ENCODE data around the gene SOCS2.
"Not testable (repeated sequence)": the region's sequence is repeated elsewhere in the genome, so short reads cannot be mapped to it uniquely, and the experiment has no call there.

Gene SOCS2, protein sequence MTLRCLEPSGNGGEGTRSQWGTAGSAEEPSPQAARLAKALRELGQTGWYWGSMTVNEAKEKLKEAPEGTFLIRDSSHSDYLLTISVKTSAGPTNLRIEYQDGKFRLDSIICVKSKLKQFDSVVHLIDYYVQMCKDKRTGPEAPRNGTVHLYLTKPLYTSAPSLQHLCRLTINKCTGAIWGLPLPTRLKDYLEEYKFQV

DNA sequence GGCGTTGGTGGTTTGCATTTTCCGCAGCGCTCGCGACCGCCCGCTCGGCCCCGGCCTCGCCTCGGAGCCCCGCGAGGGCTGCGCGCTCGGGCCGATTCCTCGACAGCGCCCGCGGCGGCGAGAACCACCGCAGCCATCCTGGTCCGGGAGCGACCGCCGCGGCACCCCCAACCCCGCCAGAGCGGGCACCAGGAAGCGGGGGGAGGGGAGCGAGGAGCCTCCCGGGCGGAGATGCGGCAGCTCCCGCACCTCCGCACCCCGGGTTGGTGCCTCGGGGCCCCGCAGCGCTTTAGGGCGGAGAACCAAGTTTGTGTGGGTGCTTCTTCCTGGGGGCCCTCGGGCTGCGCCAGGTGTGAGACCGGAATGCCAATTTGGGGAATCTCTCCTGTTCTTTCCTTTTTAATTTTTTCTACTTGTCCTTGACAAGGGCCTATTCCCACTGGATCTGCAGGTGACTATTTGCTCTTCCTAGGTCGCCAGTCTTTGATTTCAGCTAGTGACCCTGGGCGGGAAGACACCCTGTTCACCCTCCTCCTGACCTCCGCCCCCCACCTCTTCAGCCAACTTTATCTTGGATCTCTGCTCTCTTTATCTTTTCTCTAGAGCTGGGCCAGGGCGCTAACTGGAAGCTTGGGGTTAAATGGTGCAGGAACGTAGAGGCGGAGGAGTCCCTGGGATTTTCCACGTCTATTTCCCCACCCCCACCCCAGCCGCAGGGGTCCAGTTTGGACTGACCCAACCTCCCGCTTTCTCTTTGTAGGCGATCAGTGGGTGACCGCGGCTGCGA lies at the start of gene SOCS2:
Gene SOCS2 (plus strand): TSS at position 751 of the 787 bp plus-strand sequence. CDS start 223 bp downstream, outside the sequence.
- no peak for DNase-seq (ENCODE audit: low read depth in 2 of 2)

- DNase-seq (ENCODE audit: low read depth in 2 of 2): no peak
Measured at GRCh38 chr12:93524386-93525133, 47.9 kb upstream of the SOCS2 start.

- no peak for DNase-seq (ENCODE audit: low read depth in 2 of 2)
Measured at GRCh38 chr12:93526786-93527428, 45.6 kb upstream of the SOCS2 start.

- no peak for DNase-seq (ENCODE audit: low read depth in 2 of 2)
Measured at GRCh38 chr12:93530358-93530757, 42.1 kb upstream of the SOCS2 start.

- no peak for DNase-seq (ENCODE audit: low read depth in 2 of 2)
Measured at GRCh38 chr12:93533310-93533709, 39.2 kb upstream of the SOCS2 start.

DNA sequence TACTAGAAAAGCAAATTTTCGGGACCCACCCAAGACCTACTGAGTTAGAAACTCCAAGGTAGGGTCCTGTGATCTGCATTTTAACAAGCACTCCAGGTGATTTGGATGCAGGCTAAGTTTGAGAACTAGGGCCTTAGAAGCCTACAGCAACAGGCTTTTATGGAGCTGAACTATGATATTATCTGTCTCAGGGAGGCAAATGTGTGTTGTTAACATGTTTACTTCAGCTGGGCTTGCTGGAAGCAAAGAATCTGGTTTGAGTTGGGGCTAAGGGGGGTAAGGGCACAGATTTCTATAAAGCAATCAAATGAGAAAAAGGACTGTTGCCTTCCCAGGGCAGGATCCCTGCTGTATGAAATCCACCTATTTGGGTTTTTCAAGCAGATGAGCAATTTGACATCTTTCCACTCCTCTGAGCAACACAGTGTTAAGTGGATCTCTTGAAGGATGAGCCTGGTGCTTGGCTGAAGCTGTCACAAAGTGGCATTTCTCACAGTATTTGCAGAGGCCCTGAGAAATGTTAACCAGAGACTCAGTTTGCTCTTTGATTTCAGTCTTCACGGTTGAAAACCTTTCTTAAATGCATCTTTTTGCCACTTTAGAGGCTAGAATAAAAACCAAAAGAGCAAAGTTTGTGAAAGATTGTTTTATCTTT lies 36.2 kb upstream of the SOCS2 start:
- no peak for DNase-seq (ENCODE audit: low read depth in 2 of 2)

- DNase-seq (ENCODE audit: low read depth in 2 of 2): no peak
Measured at GRCh38 chr12:93536766-93537488, 35.5 kb upstream of the SOCS2 start.

- no peak for DNase-seq (ENCODE audit: low read depth in 2 of 2)
Measured at GRCh38 chr12:93537769-93538168, 34.7 kb upstream of the SOCS2 start.

DNA sequence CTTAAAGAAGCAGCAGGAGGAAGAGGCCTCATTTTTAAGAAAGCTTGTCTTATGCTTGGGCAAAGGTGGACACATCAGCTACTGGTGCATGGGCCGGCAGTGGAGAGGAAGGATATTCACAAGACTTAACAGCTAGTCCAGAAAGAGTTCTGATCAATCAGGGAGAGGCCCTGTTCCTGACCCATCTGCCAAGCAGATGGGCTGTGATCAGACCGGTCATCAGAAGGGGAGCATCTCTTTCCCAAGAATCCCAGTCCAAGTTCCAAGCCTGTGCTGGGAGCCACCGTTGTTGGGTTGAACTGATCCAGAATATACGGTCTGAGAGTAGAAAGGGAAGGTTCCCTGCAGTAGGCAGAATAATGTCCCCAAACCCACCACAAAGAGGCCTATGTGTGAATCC lies 32.7 kb upstream of the SOCS2 start:
- no peak for DNase-seq (ENCODE audit: low read depth in 2 of 2)

DNA sequence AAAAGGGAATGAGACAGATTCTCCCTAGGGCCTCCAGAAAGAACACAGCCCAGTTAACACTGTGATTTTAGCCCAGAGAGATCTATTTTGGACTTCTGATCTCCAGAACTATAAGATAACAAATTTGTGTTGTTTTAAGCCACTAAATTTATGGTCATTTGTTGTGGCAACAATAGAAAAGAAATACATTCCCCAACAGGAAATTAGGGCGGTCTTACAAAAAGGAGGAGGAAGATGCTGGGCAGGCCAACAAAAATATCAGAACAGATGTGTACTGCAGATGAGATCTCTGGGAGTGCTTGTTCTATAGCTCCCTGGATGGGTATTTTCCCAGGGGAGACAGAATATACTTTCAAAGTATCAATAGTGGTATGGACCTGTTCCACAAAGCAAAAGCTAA lies 32.0 kb upstream of the SOCS2 start:
- DNase-seq (ENCODE audit: low read depth in 2 of 2): no peak

DNA sequence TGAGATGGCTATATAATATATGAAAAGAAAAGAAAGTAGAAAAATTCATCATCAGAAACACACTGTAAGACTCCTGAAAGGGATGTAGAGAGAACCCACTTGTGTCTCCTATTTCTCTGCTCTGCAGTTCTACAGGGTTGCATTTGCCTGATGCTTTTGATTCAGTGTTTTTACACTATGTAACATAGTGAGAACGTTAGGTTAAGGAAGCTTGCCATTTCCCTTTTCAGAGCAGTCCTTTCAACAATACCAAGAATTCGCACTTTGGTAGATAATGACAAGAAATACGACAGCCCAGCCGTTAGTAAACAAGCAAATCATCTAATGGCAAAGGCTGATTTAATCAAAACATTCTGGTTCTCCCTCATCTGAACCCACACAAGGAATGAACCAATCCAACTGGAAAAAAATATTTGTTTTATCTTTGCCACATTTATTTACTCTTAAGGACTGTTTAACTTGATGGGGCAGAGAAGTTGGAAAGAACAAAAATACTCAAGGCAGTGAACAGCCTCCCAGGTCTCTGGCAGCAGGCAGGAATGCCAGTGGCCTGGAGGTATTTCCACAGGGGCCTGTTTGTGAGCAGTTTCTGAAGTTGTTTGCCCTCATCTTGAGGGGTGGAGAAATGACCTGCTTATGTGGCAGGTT lies 30.8 kb upstream of the SOCS2 start:
- no peak for DNase-seq (ENCODE audit: low read depth in 2 of 2)

- no peak for DNase-seq (ENCODE audit: low read depth in 2 of 2)
Measured at GRCh38 chr12:93547778-93548177, 24.7 kb upstream of the SOCS2 start.

GRCh38 chr12:93549174-93549573 lies 23.3 kb upstream of the SOCS2 start:
- no peak for DNase-seq (ENCODE audit: low read depth in 2 of 2)

- DNase-seq (ENCODE audit: low read depth in 2 of 2): no peak
Measured at GRCh38 chr12:93550748-93551611, 21.5 kb upstream of the SOCS2 start.

DNA sequence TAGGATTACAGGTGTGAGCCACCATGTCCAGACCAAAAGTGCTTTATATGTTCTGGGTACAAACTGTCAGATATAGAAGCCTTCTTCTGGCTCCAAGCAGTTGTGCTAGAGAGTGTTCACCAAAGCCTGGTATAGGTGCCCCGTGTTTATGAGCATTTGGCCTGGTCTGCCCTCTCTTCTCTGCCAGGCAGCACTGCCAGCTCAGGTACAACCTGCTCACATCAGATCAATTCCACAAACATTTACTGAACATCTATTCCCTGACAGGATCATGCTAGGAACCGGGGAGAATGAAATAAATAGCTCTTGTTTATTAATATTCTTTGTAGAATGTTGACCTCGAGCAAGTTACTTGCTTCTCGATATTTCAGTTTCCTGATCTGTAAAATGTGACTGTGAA lies 20.0 kb upstream of the SOCS2 start:
- DNase-seq (ENCODE audit: low read depth in 2 of 2): no peak

DNA sequence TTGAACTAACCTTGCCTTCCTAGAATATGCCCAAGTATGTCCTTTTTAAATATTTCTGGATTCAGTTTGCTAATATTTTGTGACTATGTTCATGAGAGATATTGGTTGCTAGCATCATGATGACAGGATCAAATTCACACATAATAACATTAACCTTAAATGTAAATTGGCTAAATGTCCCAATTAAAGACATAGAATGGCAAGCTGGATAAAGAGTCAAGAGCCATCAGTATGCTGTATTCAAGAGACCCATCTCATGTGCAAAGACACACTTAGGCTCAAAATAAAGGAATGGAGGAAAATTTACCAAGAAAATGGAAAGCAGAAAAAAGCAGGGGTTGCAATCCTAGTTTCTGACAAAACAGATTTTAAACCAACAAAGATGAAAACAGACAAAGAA lies 14.6 kb upstream of the SOCS2 start:
- not testable (repeated sequence) for DNase-seq (ENCODE audit: low read depth in 2 of 2)

- not testable (repeated sequence) for DNase-seq (ENCODE audit: low read depth in 2 of 2)
Measured at GRCh38 chr12:93558685-93559084, 13.8 kb upstream of the SOCS2 start.

- DNase-seq (ENCODE audit: low read depth in 2 of 2): no peak
Measured at GRCh38 chr12:93563807-93564538, 8.5 kb upstream of the SOCS2 start.

- DNase-seq (ENCODE audit: low read depth in 2 of 2): no peak
Measured at GRCh38 chr12:93565760-93566159, 6.7 kb upstream of the SOCS2 start.

Measured in activated CD4-positive, alpha-beta T cell treated with anti-CD3 and anti-CD28 coated beads for 24 hours (primary cell).